HepG2 (cell line): ENCODE measurements around the gene RAPGEFL1. TPM values are rescaled to one million over a fixed set of nuclear protein-coding genes. Genes with fewer than 3 reads are reported as not detected.
A peak's percentile ranks its signal among the peaks of the same experiment; 100 is the strongest.

ENCODE experiments used
- GATA4 ChIP-seq: sonication (generic); IDR thresholded peaks from 2 replicates; pipeline ENCODE4 v1.6.1; 2016; ENCODE audit warnings: antibody characterized with exemption, low read depth, borderline replicate concordance
- HOXA3 ChIP-seq: sonication (generic); formaldehyde crosslinking; IDR thresholded peaks from 2 replicates; pipeline ENCODE4 v1.5.0; 2020; ENCODE audit warnings: missing genetic modification reagents
- KDM5A ChIP-seq: fragments of 200-600 bp; sonication (generic); IDR thresholded peaks from 2 replicates; pipeline ENCODE4 v1.7.0; 2018; ENCODE audit warnings: antibody characterized with exemption, mild to moderate bottlenecking, low read length, borderline replicate concordance
- MYNN ChIP-seq: sonication (generic); formaldehyde crosslinking; IDR thresholded peaks from 2 replicates; pipeline ENCODE4 v1.4.0; 2020; ENCODE audit warnings: mild to moderate bottlenecking, low read depth, missing genetic modification reagents
- PTBP1 ChIP-seq: fragments of 200-400 bp; formaldehyde crosslinking; IDR thresholded peaks from 2 replicates; pipeline ENCODE4 v1.6.1; 2018; ENCODE audit warnings: low read length, low read depth; ENCODE audit not compliant: poor library complexity, severe bottlenecking
- SRF ChIP-seq: IDR thresholded peaks from 2 replicates; pipeline ENCODE4 v1.6.1; 2011; ENCODE audit warnings: mild to moderate bottlenecking, low read depth, low read length, moderate library complexity
- ZMYM3 ChIP-seq: sonication (generic); formaldehyde crosslinking; IDR thresholded peaks from 2 replicates; pipeline ENCODE4 v1.5.1; 2020; ENCODE audit warnings: mild to moderate bottlenecking, missing genetic modification reagents
- ZNF264 ChIP-seq: sonication (generic); formaldehyde crosslinking; IDR thresholded peaks from 2 replicates; pipeline ENCODE4 v1.4.0; 2020; ENCODE audit warnings: missing genetic modification reagents
- ZZZ3 ChIP-seq: sonication (generic); formaldehyde crosslinking; IDR thresholded peaks from 2 replicates; pipeline ENCODE4 v1.4.0; 2020; ENCODE audit warnings: missing genetic modification reagents, mild to moderate bottlenecking, borderline replicate concordance
- polyA plus RNA-seq, 8 experiments: library from polyadenylated mRNA; depleted of rRNA in 3 of 8; stranded (reverse) in 7 of 8; unstranded in 1 of 8; fragments of >200 nt; fragmentation: Illumina TruSeq in 4 of 8; extraction: Trizol in 4 of 8; gene quantifications; 2 replicates each; pipeline versions ENCODE4 v1.2.1 to v1.2.3, GENCODE V29; 2011 to 2016; ENCODE audit warnings: low read depth in 4 of 8, missing spikeins in 1 of 8, mixed read lengths in 1 of 8; ENCODE audit not compliant: insufficient read depth in 1 of 8
- total RNA-seq, 5 experiments: library from RNA; depleted of rRNA; stranded (reverse); fragments of >200 nt; fragmentation: Illumina TruSeq; extraction: Trizol; gene quantifications; 2 replicates each; pipeline ENCODE4 v1.2.3, GENCODE V29; 2016; ENCODE audit warnings: low read depth in 1 of 5
- TF ChIP-seq, protein P1 (sequence below), 2 experiments: sonication (generic) in 1 of 2; formaldehyde crosslinking in 1 of 2; IDR thresholded peaks; 2 replicates each; pipeline versions ENCODE4 v1.4.0 to v1.6.1; 2018 to 2020; ENCODE audit warnings: missing genetic modification reagents in 2 of 2, borderline replicate concordance in 1 of 2, low read depth in 1 of 2, mild to moderate bottlenecking in 1 of 2, missing biosample characterization in 1 of 2
- TF ChIP-seq, protein P2 (sequence below): sonication (generic); formaldehyde crosslinking; IDR thresholded peaks from 2 replicates; pipeline ENCODE4 v1.4.0; 2020; ENCODE audit warnings: low read depth, mild to moderate bottlenecking, missing genetic modification reagents
- TF ChIP-seq, protein P3 (sequence below): sonication (generic); formaldehyde crosslinking; IDR thresholded peaks from 2 replicates; pipeline ENCODE4 v1.8.0; 2022; ENCODE audit warnings: mild to moderate bottlenecking, missing genetic modification reagents, moderate library complexity

Gene RAPGEFL1
- total and polyA plus RNA-seq, 2 of the 13 experiments (the other 11 are each of a cell fraction or from before 2014, with no cell fraction given) = 4.5 to 7.8 TPM

DNA sequence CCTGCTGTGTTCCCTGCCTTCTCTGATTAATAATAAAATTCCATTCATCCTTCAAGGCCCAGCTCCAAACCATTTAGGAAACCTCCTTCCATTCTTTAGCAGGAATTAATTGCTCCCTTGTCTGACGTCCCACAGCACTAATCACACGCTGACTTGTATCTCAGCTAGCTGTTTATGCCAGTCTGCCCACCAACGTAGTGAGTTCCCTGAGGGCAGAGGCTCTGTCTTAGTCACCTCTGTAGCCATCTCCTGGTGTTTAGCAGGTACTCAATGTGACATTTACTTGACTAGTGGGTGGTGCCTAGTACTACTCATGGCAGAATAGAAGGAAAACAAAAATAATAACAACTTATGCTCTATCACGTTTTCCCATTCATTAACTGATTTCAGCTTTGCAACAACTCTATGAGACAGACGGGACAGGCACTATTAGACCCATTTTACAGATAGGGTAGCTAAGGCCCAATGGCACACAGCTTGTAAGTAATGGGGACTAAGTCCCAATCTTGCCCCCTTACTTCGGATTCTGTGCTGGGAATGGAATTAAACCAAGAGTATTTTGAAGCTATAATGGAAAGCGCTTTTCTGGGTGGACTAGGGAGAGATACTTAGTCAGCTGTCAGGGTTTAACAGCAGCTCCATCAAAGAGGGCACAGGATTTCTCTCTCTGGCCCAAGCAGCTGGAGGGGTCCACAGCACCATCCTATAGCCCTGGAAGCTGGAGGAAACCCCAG, 40.9 kb downstream of the RAPGEFL1 start (continued):
- TF ChIP-seq MYNN (0 out of 2 replicates have a peak, but pooled peaks have one; percentile 41), GATA4 (no peak), PTBP1 (no peak), ZMYM3 (CRISPR knock-in tag) (0 out of 2 replicates have a peak, but pooled peaks have one; percentile 23), ZZZ3 (CRISPR knock-in tag) (no peak), KDM5A (no peak), ZNF264 (0 out of 2 replicates have a peak, but pooled peaks have one; percentile 1), HOXA3 (CRISPR knock-in tag) (no peak), SRF (no peak)
- TF ChIP-seq, protein P1, sequence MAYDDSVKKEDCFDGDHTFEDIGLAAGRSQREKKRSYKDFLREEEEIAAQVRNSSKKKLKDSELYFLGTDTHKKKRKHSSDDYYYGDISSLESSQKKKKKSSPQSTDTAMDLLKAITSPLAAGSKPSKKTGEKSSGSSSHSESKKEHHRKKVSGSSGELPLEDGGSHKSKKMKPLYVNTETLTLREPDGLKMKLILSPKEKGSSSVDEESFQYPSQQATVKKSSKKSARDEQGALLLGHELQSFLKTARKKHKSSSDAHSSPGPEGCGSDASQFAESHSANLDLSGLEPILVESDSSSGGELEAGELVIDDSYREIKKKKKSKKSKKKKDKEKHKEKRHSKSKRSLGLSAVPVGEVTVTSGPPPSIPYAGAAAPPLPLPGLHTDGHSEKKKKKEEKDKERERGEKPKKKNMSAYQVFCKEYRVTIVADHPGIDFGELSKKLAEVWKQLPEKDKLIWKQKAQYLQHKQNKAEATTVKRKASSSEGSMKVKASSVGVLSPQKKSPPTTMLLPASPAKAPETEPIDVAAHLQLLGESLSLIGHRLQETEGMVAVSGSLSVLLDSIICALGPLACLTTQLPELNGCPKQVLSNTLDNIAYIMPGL (CRISPR knock-in tag; IDR thresholded peaks at IDR 0.05; ENCODE audit: borderline replicate concordance in 1 of 2, low read depth in 1 of 2) = no peak
- TF ChIP-seq, protein P2, sequence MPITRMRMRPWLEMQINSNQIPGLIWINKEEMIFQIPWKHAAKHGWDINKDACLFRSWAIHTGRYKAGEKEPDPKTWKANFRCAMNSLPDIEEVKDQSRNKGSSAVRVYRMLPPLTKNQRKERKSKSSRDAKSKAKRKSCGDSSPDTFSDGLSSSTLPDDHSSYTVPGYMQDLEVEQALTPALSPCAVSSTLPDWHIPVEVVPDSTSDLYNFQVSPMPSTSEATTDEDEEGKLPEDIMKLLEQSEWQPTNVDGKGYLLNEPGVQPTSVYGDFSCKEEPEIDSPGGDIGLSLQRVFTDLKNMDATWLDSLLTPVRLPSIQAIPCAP (CRISPR knock-in tag) = no peak
- TF ChIP-seq, protein P3, sequence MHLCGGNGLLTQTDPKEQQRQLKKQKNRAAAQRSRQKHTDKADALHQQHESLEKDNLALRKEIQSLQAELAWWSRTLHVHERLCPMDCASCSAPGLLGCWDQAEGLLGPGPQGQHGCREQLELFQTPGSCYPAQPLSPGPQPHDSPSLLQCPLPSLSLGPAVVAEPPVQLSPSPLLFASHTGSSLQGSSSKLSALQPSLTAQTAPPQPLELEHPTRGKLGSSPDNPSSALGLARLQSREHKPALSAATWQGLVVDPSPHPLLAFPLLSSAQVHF = 0 out of 2 replicates have a peak, but pooled peaks have one; percentile 12
- TF ChIP-seq, all 625 proteins: peak for 15
